Measurements from ENCODE around the gene SPACDR.
"Not testable (repeated sequence)": the region's sequence is repeated elsewhere in the genome, so short reads cannot be mapped to it uniquely, and the experiment has no call there.

The SPACDR gene

GRCh38 chr7:100464210-100464660 is at the start of gene SPACDR:
Gene SPACDR (minus strand): TSS chr7:100464260. CDS start chr7:100464025, 235 bp downstream.
- no peak for DNase-seq (ENCODE audit: low read depth)

- DNase-seq (ENCODE audit: low read depth) = no peak
Measured at GRCh38 chr7:100513212-100513810, 49.3 kb upstream of the SPACDR start.

GRCh38 chr7:100510437-100511239 is 46.6 kb upstream of the SPACDR start:
- DNase-seq (ENCODE audit: low read depth) = no peak

- DNase-seq (ENCODE audit: low read depth) = no peak
Measured at GRCh38 chr7:100509231-100509630, 45.2 kb upstream of the SPACDR start.

- DNase-seq (ENCODE audit: low read depth) = no peak
Measured at GRCh38 chr7:100506356-100506923, 42.4 kb upstream of the SPACDR start.

- DNase-seq (ENCODE audit: low read depth) = no peak
Measured at GRCh38 chr7:100504887-100505611, 41.0 kb upstream of the SPACDR start.

- DNase-seq (ENCODE audit: low read depth) = not testable (repeated sequence)
Measured at GRCh38 chr7:100504031-100504430, 40.0 kb upstream of the SPACDR start.

- not testable (repeated sequence) for DNase-seq (ENCODE audit: low read depth)
Measured at GRCh38 chr7:100500743-100501142, 36.7 kb upstream of the SPACDR start.

- DNase-seq (ENCODE audit: low read depth) = no peak
Measured at GRCh38 chr7:100496509-100496908, 32.4 kb upstream of the SPACDR start.

- no peak for DNase-seq (ENCODE audit: low read depth)
Measured at GRCh38 chr7:100493476-100494264, 29.6 kb upstream of the SPACDR start.

GRCh38 chr7:100492738-100493475 is 28.8 kb upstream of the SPACDR start:
- no peak for DNase-seq (ENCODE audit: low read depth)

GRCh38 chr7:100491192-100491578 is 27.1 kb upstream of the SPACDR start:
- no peak for DNase-seq (ENCODE audit: low read depth)

GRCh38 chr7:100490483-100491191 is 26.6 kb upstream of the SPACDR start:
- no peak for DNase-seq (ENCODE audit: low read depth)

GRCh38 chr7:100489824-100490223 is 25.8 kb upstream of the SPACDR start:
- no peak for DNase-seq (ENCODE audit: low read depth)

- DNase-seq (ENCODE audit: low read depth) = no peak
Measured at GRCh38 chr7:100489121-100489520, 25.1 kb upstream of the SPACDR start.

GRCh38 chr7:100488333-100489095 is 24.5 kb upstream of the SPACDR start:
- no peak for DNase-seq (ENCODE audit: low read depth)

- no peak for DNase-seq (ENCODE audit: low read depth)
Measured at GRCh38 chr7:100486753-100487446, 22.8 kb upstream of the SPACDR start.

- DNase-seq (ENCODE audit: low read depth) = no peak
Measured at GRCh38 chr7:100486111-100486636, 22.1 kb upstream of the SPACDR start.

GRCh38 chr7:100485471-100485876 is 21.4 kb upstream of the SPACDR start:
- no peak for DNase-seq (ENCODE audit: low read depth)

All from HS-27A (cell line).